SK-N-SH treated with all-trans-retinoic acid at 6 μM for 48 hours (cell line): Measurements from ENCODE around the gene ELMO1.

Experiments used
- ATAC-seq: fragments of 200-7000 bp; cut with Tn5 transposase; 3 replicates; pipeline ENCODE4 v1.9.1; 2020; ENCODE audit warnings: mild to moderate bottlenecking, moderate library complexity
- ARNTL ChIP-seq: fragments of 450-650 bp; formaldehyde crosslinking; IDR thresholded peaks from 2 replicates; pipeline ENCODE4 v1.5.0; 2020; ENCODE audit warnings: low read depth, mild to moderate bottlenecking, moderate library complexity, borderline replicate concordance
- BACH2 ChIP-seq: fragments of 250-450 bp; sonication (Bioruptor Pico); IDR thresholded peaks from 2 replicates; pipeline ENCODE4 v1.9.0; 2021; ENCODE audit warnings: mild to moderate bottlenecking, borderline replicate concordance
- CSDC2 ChIP-seq: fragments of 250-450 bp; sonication (Bioruptor Pico); IDR thresholded peaks from 2 replicates; pipeline ENCODE4 v1.5.0; 2020; ENCODE audit warnings: mild to moderate bottlenecking, moderate library complexity
- ESRRG ChIP-seq: fragments of 250-450 bp; sonication (Bioruptor Pico); IDR thresholded peaks from 2 replicates; pipeline ENCODE4 v1.6.1; 2021; ENCODE audit warnings: mild to moderate bottlenecking
- GLIS3 ChIP-seq: fragments of 250-450 bp; sonication (Bioruptor Pico); IDR thresholded peaks from 2 replicates; pipeline ENCODE4 v1.5.0; 2020; ENCODE audit warnings: mild to moderate bottlenecking, moderate library complexity
- ISL1 ChIP-seq: fragments of 250-450 bp; sonication (Bioruptor Pico); IDR thresholded peaks from 2 replicates; pipeline ENCODE4 v2.1.2; 2022; ENCODE audit warnings: mild to moderate bottlenecking, moderate library complexity
- OSR1 ChIP-seq: fragments of 250-450 bp; sonication (Bioruptor Pico); IDR thresholded peaks from 2 replicates; pipeline ENCODE4 v1.8.0; 2022; ENCODE audit warnings: moderate library complexity, mild to moderate bottlenecking, inconsistent platforms
- PPARA ChIP-seq: fragments of 250-450 bp; sonication (Bioruptor Pico); IDR thresholded peaks from 2 replicates; pipeline ENCODE4 v1.5.0; 2020; ENCODE audit warnings: mild to moderate bottlenecking, borderline replicate concordance
- RARB ChIP-seq: fragments of 250-450 bp; sonication (Bioruptor Pico); IDR thresholded peaks from 2 replicates; pipeline ENCODE4 v1.8.0; 2021; ENCODE audit warnings: mild to moderate bottlenecking, moderate library complexity
- SNAI2 ChIP-seq: fragments of 250-450 bp; sonication (Bioruptor Pico); IDR thresholded peaks from 2 replicates; pipeline ENCODE4 v1.5.0; 2020; ENCODE audit warnings: mild to moderate bottlenecking, moderate library complexity
- TCF4 ChIP-seq: fragments of 250-450 bp; sonication (Bioruptor Pico); IDR thresholded peaks from 2 replicates; pipeline ENCODE4 v1.8.0; 2021; ENCODE audit warnings: mild to moderate bottlenecking, moderate library complexity, borderline replicate concordance
- TOX ChIP-seq: fragments of 250-450 bp; sonication (Bioruptor Pico); IDR thresholded peaks from 2 replicates; pipeline ENCODE4 v1.8.0; 2021; ENCODE audit warnings: mild to moderate bottlenecking, moderate library complexity, borderline replicate concordance
- ZC3H10 ChIP-seq: fragments of 250-450 bp; sonication (Bioruptor Pico); IDR thresholded peaks from 2 replicates; pipeline ENCODE4 v1.5.1; 2021; ENCODE audit warnings: mild to moderate bottlenecking, moderate library complexity
- ZFP3 ChIP-seq: fragments of 250-450 bp; sonication (Bioruptor Pico); IDR thresholded peaks from 2 replicates; pipeline ENCODE4 v1.5.0; 2020; ENCODE audit warnings: mild to moderate bottlenecking, moderate library complexity
- ZFP30 ChIP-seq: fragments of 450-650 bp; formaldehyde crosslinking; IDR thresholded peaks from 2 replicates; pipeline ENCODE4 v1.5.0; 2022; ENCODE audit warnings: mild to moderate bottlenecking, moderate library complexity
- ZNF565 ChIP-seq: fragments of 450-650 bp; formaldehyde crosslinking; conservative IDR thresholded peaks from 2 replicates; pipeline ENCODE4 v1.5.0; 2020; ENCODE audit warnings: low read depth, mild to moderate bottlenecking, moderate library complexity
- TF ChIP-seq, protein P1 (sequence below): fragments of 250-450 bp; sonication (Bioruptor Pico); IDR thresholded peaks from 2 replicates; pipeline ENCODE4 v1.5.0; 2020; ENCODE audit warnings: mild to moderate bottlenecking, moderate library complexity
- TF ChIP-seq, protein P2 (sequence below): fragments of 250-450 bp; sonication (Bioruptor Pico); IDR thresholded peaks from 2 replicates; pipeline ENCODE4 v1.8.0; 2021; ENCODE audit warnings: low read depth, mild to moderate bottlenecking, moderate library complexity, borderline replicate concordance
- TF ChIP-seq, protein P3 (sequence below): fragments of 250-450 bp; sonication (Bioruptor Pico); IDR thresholded peaks from 2 replicates; pipeline ENCODE4 v1.5.1; 2020; ENCODE audit warnings: low read depth, mild to moderate bottlenecking, moderate library complexity
- TF ChIP-seq, protein P4 (sequence below): fragments of 250-450 bp; sonication (Bioruptor Pico); IDR thresholded peaks from 2 replicates; pipeline ENCODE4 v1.8.0; 2020; ENCODE audit warnings: mild to moderate bottlenecking, moderate library complexity, borderline replicate concordance
- TF ChIP-seq, protein P5 (sequence below): fragments of 250-450 bp; sonication (Bioruptor Pico); IDR thresholded peaks from 2 replicates; pipeline ENCODE4 v1.5.1; 2021; ENCODE audit warnings: mild to moderate bottlenecking, moderate library complexity

Gene ELMO1

DNA sequence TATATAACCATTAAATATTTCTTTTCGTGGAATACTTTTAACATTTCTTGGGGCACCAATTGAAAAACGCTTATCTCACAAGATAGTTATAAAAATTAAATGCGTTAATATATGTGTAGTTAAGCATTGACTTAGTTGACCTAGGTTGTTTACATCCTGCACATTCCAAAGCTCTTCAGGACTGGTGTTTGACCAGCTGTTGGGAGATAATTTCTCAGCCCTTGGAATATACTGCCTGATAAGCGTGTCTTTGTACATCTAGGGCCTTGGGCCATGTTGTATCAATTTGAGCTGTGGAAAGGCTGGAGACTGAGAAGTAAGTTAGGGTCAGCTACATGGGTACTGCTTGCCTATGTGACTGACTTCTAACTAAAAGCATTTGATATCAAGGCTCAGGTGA is 634.4 kb downstream of the ELMO1 start:
- TF ChIP-seq ISL1 (CRISPR knock-in tag) (no peak), TCF4 (CRISPR knock-in tag) (no peak), BACH2 (no peak), ZFP30 (no peak), RARB (CRISPR knock-in tag) (no peak), ZNF565 (no peak), ARNTL (CRISPR knock-in tag) (no peak), OSR1 (CRISPR knock-in tag) (no peak), ZC3H10 (CRISPR knock-in tag) (no peak), SNAI2 (no peak), PPARA (CRISPR knock-in tag) (no peak), ESRRG (CRISPR knock-in tag) (no peak)
- TF ChIP-seq, protein P1, sequence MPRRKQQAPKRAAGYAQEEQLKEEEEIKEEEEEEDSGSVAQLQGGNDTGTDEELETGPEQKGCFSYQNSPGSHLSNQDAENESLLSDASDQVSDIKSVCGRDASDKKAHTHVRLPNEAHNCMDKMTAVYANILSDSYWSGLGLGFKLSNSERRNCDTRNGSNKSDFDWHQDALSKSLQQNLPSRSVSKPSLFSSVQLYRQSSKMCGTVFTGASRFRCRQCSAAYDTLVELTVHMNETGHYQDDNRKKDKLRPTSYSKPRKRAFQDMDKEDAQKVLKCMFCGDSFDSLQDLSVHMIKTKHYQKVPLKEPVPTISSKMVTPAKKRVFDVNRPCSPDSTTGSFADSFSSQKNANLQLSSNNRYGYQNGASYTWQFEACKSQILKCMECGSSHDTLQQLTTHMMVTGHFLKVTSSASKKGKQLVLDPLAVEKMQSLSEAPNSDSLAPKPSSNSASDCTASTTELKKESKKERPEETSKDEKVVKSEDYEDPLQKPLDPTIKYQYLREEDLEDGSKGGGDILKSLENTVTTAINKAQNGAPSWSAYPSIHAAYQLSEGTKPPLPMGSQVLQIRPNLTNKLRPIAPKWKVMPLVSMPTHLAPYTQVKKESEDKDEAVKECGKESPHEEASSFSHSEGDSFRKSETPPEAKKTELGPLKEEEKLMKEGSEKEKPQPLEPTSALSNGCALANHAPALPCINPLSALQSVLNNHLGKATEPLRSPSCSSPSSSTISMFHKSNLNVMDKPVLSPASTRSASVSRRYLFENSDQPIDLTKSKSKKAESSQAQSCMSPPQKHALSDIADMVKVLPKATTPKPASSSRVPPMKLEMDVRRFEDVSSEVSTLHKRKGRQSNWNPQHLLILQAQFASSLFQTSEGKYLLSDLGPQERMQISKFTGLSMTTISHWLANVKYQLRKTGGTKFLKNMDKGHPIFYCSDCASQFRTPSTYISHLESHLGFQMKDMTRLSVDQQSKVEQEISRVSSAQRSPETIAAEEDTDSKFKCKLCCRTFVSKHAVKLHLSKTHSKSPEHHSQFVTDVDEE (CRISPR knock-in tag) = no peak
- TF ChIP-seq, protein P2, sequence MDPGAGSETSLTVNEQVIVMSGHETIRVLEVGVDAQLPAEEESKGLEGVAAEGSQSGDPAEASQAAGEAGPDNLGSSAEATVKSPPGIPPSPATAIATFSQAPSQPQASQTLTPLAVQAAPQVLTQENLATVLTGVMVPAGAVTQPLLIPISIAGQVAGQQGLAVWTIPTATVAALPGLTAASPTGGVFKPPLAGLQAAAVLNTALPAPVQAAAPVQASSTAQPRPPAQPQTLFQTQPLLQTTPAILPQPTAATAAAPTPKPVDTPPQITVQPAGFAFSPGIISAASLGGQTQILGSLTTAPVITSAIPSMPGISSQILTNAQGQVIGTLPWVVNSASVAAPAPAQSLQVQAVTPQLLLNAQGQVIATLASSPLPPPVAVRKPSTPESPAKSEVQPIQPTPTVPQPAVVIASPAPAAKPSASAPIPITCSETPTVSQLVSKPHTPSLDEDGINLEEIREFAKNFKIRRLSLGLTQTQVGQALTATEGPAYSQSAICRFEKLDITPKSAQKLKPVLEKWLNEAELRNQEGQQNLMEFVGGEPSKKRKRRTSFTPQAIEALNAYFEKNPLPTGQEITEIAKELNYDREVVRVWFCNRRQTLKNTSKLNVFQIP (CRISPR knock-in tag) = no peak
- TF ChIP-seq, protein P3, sequence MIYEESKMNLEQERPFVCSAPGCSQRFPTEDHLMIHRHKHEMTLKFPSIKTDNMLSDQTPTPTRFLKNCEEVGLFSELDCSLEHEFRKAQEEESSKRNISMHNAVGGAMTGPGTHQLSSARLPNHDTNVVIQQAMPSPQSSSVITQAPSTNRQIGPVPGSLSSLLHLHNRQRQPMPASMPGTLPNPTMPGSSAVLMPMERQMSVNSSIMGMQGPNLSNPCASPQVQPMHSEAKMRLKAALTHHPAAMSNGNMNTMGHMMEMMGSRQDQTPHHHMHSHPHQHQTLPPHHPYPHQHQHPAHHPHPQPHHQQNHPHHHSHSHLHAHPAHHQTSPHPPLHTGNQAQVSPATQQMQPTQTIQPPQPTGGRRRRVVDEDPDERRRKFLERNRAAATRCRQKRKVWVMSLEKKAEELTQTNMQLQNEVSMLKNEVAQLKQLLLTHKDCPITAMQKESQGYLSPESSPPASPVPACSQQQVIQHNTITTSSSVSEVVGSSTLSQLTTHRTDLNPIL = no peak
- TF ChIP-seq, protein P4, sequence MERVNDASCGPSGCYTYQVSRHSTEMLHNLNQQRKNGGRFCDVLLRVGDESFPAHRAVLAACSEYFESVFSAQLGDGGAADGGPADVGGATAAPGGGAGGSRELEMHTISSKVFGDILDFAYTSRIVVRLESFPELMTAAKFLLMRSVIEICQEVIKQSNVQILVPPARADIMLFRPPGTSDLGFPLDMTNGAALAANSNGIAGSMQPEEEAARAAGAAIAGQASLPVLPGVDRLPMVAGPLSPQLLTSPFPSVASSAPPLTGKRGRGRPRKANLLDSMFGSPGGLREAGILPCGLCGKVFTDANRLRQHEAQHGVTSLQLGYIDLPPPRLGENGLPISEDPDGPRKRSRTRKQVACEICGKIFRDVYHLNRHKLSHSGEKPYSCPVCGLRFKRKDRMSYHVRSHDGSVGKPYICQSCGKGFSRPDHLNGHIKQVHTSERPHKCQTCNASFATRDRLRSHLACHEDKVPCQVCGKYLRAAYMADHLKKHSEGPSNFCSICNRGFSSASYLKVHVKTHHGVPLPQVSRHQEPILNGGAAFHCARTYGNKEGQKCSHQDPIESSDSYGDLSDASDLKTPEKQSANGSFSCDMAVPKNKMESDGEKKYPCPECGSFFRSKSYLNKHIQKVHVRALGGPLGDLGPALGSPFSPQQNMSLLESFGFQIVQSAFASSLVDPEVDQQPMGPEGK (CRISPR knock-in tag) = no peak
- TF ChIP-seq, protein P5, sequence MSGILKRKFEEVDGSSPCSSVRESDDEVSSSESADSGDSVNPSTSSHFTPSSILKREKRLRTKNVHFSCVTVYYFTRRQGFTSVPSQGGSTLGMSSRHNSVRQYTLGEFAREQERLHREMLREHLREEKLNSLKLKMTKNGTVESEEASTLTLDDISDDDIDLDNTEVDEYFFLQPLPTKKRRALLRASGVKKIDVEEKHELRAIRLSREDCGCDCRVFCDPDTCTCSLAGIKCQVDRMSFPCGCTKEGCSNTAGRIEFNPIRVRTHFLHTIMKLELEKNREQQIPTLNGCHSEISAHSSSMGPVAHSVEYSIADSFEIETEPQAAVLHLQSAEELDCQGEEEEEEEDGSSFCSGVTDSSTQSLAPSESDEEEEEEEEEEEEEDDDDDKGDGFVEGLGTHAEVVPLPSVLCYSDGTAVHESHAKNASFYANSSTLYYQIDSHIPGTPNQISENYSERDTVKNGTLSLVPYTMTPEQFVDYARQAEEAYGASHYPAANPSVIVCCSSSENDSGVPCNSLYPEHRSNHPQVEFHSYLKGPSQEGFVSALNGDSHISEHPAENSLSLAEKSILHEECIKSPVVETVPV (CRISPR knock-in tag) = no peak
- ATAC-seq = no peak

DNA sequence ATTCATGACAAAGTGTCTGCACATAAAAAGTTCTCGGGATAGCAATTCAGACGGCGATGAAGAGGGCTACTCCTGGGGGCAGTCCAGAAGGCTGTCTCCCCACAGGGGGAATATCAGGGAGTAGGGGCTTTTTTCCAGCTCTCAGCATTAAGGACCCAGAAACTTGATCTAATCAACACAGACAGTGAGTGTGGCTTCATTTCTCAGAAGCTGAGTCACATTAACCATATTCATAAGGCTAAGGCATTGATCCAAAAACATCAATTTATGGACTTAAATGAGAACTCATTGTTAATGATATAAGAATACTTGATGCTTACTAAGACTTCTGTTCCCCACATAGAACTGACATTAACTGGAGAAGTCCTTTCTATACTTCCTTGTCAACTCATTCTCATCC is 636.9 kb downstream of the ELMO1 start:
- TF ChIP-seq ZNF565 (no peak), CSDC2 (CRISPR knock-in tag) (no peak), OSR1 (CRISPR knock-in tag) (no peak), SNAI2 (no peak), PPARA (CRISPR knock-in tag) (no peak), TOX (CRISPR knock-in tag) (no peak), ISL1 (CRISPR knock-in tag) (no peak), ESRRG (CRISPR knock-in tag) (no peak), ZFP30 (no peak), RARB (CRISPR knock-in tag) (no peak), BACH2 (no peak), TCF4 (CRISPR knock-in tag) (no peak), ARNTL (CRISPR knock-in tag) (no peak), ZFP3 (CRISPR knock-in tag) (no peak), GLIS3 (no peak)
- TF ChIP-seq, protein P4 (CRISPR knock-in tag) = no peak
- TF ChIP-seq, protein P5 (CRISPR knock-in tag) = no peak
- TF ChIP-seq, protein P2 (CRISPR knock-in tag) = no peak
- TF ChIP-seq, all 23 proteins: peak for 0

More for the DNA sequence above, 636.9 kb downstream of the ELMO1 start:
- no peak for ATAC-seq
